MM.1S (cell line): ENCODE data around the gene ING5.

Source experiments
- CTCF ChIP-seq: fragments of 300-600 bp; sonication (generic); IDR thresholded peaks from 2 replicates; pipeline ENCODE4 v1.5.1; 2016; ENCODE audit warnings: antibody characterized with exemption, low read length, mixed read lengths
- EZH2 ChIP-seq: fragments of 300-600 bp; sonication (generic); optimal IDR thresholded peaks from 2 replicates; pipeline ENCODE3; 2017; ENCODE audit warnings: low read depth, mild to moderate bottlenecking, antibody characterized with exemption, low read length, mixed read lengths

DNA sequence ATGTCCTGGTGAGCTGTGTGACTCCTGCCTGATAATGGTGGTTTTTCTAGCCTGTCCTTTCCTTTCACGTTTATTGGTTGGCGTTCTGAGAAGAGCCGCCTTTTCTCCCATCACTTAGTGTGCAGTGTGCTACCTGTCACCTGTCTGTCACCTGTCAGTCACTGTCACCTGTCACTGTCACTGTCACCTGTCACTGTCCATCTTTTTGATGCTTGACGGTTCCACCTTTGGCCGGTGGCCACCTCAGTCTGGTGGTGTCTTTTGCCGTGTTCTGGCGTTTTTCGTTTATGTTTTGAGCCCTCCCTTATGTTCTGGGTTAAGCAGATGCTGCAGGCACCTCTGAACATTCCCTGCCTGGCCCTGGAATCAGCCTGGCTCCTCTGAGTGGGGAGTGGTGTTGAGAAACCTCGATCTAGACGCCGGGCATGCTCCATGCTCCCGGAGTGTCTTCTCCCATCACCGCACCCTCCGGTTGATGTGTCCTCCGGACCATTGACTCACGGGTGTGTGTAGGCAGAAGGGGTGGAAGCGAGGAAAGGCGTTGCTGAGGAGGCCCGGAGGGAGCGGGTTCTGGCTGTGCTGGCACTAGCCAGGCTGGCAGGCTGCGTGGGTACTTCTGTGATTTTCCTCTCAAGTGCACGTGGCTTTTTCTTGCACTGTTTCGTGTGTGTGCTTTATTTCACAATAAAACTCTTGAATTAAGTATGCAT is 36.0 kb upstream of the ING5 start:
- TF ChIP-seq EZH2: no peak
- TF ChIP-seq CTCF: no peak
